Liver (tissue), 3 donors: ENCODE measurements around the gene UBD.

ENCODE experiments used
- EGR1 ChIP-seq, 2 donors: IDR thresholded peaks; 2 replicates each; pipeline ENCODE4 v1.6.1; 2016 to 2018; ENCODE audit warnings: antibody characterized with exemption in 2 of 2, low read depth in 2 of 2
- FOXA1 ChIP-seq: IDR thresholded peaks from 2 replicates; pipeline ENCODE4 v1.6.1; 2016; ENCODE audit warnings: antibody characterized with exemption
- GABPA ChIP-seq, 2 donors: IDR thresholded peaks in 1 of 2; conservative IDR thresholded peaks in 1 of 2; 2 replicates each; pipeline ENCODE4 v1.6.1; 2016; ENCODE audit warnings: antibody characterized with exemption in 2 of 2, mild to moderate bottlenecking in 1 of 2, moderate library complexity in 1 of 2
- HNF4G ChIP-seq: IDR thresholded peaks from 2 replicates; pipeline ENCODE4 v1.6.1; 2016; ENCODE audit warnings: antibody characterized with exemption
- JUND ChIP-seq, 2 donors: IDR thresholded peaks; 2 replicates each; pipeline ENCODE4 v1.6.1; 2016; ENCODE audit warnings: antibody characterized with exemption in 2 of 2
- MAX ChIP-seq: IDR thresholded peaks from 2 replicates; pipeline ENCODE4 v1.6.1; 2016; ENCODE audit warnings: antibody characterized with exemption
- NR2F2 ChIP-seq: IDR thresholded peaks from 2 replicates; pipeline ENCODE4 v1.6.1; 2016; ENCODE audit warnings: antibody characterized with exemption
- RAD21 ChIP-seq, 2 donors: IDR thresholded peaks; 2 replicates each; pipeline ENCODE4 v1.6.1; 2016; ENCODE audit warnings: antibody characterized with exemption in 2 of 2, mild to moderate bottlenecking in 2 of 2
- REST ChIP-seq: IDR thresholded peaks from 2 replicates; pipeline ENCODE4 v1.6.1; 2016; ENCODE audit warnings: antibody characterized with exemption, mild to moderate bottlenecking
- RXRA ChIP-seq, 2 donors: IDR thresholded peaks; 2 replicates each; pipeline ENCODE4 v1.6.1; 2017 to 2018; ENCODE audit warnings: antibody characterized with exemption in 2 of 2, mild to moderate bottlenecking in 1 of 2
- SP1 ChIP-seq: IDR thresholded peaks from 2 replicates; pipeline ENCODE4 v1.6.1; 2018; ENCODE audit warnings: antibody characterized with exemption, mild to moderate bottlenecking
- TAF1 ChIP-seq: conservative IDR thresholded peaks from 2 replicates; pipeline ENCODE4 v1.6.1; 2016; ENCODE audit warnings: antibody characterized with exemption, mild to moderate bottlenecking
- YY1 ChIP-seq: IDR thresholded peaks from 2 replicates; pipeline ENCODE4 v1.6.1; 2016; ENCODE audit warnings: antibody characterized with exemption, mild to moderate bottlenecking
- TF ChIP-seq, protein P1 (sequence below): fragments of 150-350 bp; IDR thresholded peaks from 2 replicates; pipeline ENCODE4 v1.5.1; 2017; ENCODE audit warnings: improper control_type of control experiment, low read depth, low read length; ENCODE audit not compliant: missing input control
- donor health status: healthy.
- donor health status: healthy.

DNA sequence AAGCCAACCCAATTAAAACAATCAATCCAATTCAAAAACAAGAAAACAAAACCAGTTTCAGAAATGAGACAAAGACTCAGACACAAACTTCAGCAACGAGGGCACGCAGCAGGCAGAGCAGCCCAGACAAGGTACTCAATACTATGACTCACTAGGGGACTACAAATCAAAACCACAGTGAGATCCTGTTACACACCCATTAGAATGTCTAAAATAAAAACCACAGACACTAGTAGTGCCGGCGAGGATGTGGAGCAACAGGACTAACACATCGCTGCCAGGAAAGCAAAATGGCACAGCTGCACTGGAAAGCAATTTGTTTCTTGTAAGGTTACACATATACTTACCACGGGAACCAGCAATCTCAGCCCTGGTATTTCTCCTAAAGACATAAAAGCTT lies 43.4 kb downstream of the UBD start:
- TF ChIP-seq, protein P1, sequence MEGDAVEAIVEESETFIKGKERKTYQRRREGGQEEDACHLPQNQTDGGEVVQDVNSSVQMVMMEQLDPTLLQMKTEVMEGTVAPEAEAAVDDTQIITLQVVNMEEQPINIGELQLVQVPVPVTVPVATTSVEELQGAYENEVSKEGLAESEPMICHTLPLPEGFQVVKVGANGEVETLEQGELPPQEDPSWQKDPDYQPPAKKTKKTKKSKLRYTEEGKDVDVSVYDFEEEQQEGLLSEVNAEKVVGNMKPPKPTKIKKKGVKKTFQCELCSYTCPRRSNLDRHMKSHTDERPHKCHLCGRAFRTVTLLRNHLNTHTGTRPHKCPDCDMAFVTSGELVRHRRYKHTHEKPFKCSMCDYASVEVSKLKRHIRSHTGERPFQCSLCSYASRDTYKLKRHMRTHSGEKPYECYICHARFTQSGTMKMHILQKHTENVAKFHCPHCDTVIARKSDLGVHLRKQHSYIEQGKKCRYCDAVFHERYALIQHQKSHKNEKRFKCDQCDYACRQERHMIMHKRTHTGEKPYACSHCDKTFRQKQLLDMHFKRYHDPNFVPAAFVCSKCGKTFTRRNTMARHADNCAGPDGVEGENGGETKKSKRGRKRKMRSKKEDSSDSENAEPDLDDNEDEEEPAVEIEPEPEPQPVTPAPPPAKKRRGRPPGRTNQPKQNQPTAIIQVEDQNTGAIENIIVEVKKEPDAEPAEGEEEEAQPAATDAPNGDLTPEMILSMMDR = no peak
- TF ChIP-seq MAX (no peak), REST (no peak), RAD21 (IDR thresholded peaks at IDR 0.05) (no peak), JUND (IDR thresholded peaks at IDR 0.05) (no peak), GABPA (IDR thresholded peaks at IDR 0.05 in 1 of 2, conservative IDR thresholded peaks at IDR 0.05 in 1 of 2) (no peak), EGR1 (IDR thresholded peaks at IDR 0.05; ENCODE audit: low read depth in 2 of 2) (no peak), TAF1 (no peak), SP1 (no peak), YY1 (no peak), NR2F2 (no peak), HNF4G (no peak), FOXA1 (no peak), RXRA (IDR thresholded peaks at IDR 0.05) (no peak)
